Sigmoid colon (tissue), 7 donors: ENCODE measurements around the gene RELN. TPM values are rescaled to one million over a fixed set of nuclear protein-coding genes. Genes with fewer than 3 reads are reported as not detected.

Experiments
- DNase-seq: peaks from one replicate; pipeline ENCODE4 v3.0.0-alpha.2; 2019
- H3K27ac ChIP-seq, 4 donors: fragments of 200-600 bp; sonication (generic); one replicate each; pipeline ENCODE4 v1.5.1; 2016 to 2019; ENCODE audit warnings: mild to moderate bottlenecking in 1 of 4
- H3K27me3 ChIP-seq, 3 donors: fragments of 200-600 bp; sonication (generic); one replicate each; pipeline ENCODE4 v1.5.1; 2019; ENCODE audit warnings: mild to moderate bottlenecking in 1 of 3
- H3K36me3 ChIP-seq, 4 donors: fragments of 200-600 bp; sonication (generic); one replicate each; pipeline ENCODE4 v1.5.1; 2016 to 2019
- H3K4me1 ChIP-seq, 4 donors: fragments of 200-600 bp; sonication (generic); one replicate each; pipeline ENCODE4 v1.5.1; 2017 to 2019
- H3K4me3 ChIP-seq, 4 donors: fragments of 200-600 bp; sonication (generic); one replicate each; pipeline ENCODE4 v1.5.1; 2017 to 2019; ENCODE audit warnings: mild to moderate bottlenecking in 2 of 4, moderate library complexity in 1 of 4
- H3K9me3 ChIP-seq, 4 donors: fragments of 200-600 bp in 3 of 4; sonication (generic) in 3 of 4; one replicate each; pipeline versions ENCODE4 v1.5.1 to v1.6.1; 2013 to 2019
- EP300 ChIP-seq, 4 donors: sonication (generic); formaldehyde crosslinking; IDR thresholded peaks; one replicate each; pipeline ENCODE4 v1.6.1; 2017; ENCODE audit warnings: antibody characterized with exemption in 4 of 4
- POLR2A ChIP-seq, 2 donors: fragments of 450-650 bp; IDR thresholded peaks; one replicate each; pipeline ENCODE4 v1.6.1; 2016; ENCODE audit warnings: antibody characterized with exemption in 2 of 2, mild to moderate bottlenecking in 2 of 2, moderate library complexity in 2 of 2
- POLR2AphosphoS5 ChIP-seq, 4 donors: sonication (generic); formaldehyde crosslinking; IDR thresholded peaks; one replicate each; pipeline ENCODE4 v1.6.1; 2017; ENCODE audit warnings: antibody characterized with exemption in 4 of 4
- WGBS, 2 donors: extraction: QIAGEN DNeasy Blood & Tissue Kit; methylation state at CpG; one replicate each; pipeline ENCODE4 v1.1.7; 2013; 5-methylcytosine and 5-hydroxymethylcytosine counted together
- intact Hi-C: fragments of 100-400 bp; cut with DNase I; formaldehyde crosslinking; loops from one replicate; pipeline ENCODE4 v1.15.1; 2023
- polyA plus RNA-seq, 3 donors: library from polyadenylated mRNA; stranded (reverse); fragments of 200-250 nt; gene quantifications; one replicate each; pipeline ENCODE4 v1.2.3, GENCODE V29; 2013
- total RNA-seq, 4 donors: library from RNA; depleted of rRNA; stranded (reverse); fragments of >200 nt; gene quantifications; one replicate each; pipeline ENCODE4 v1.1.0, GENCODE V29; 2016
- TF ChIP-seq, protein P1 (sequence below), 4 experiments: fragments of 450-650 bp in 3 of 4; fragments of 200-600 bp in 1 of 4; IDR thresholded peaks; one replicate each; pipeline ENCODE4 v1.5.1; 2016 to 2019; ENCODE audit warnings: antibody characterized with exemption in 4 of 4, mild to moderate bottlenecking in 3 of 4, moderate library complexity in 2 of 4
- donor health status: healthy with polysubstance abuse.
- donor health status: Bipolar disorder and iron deficiency.
- donor health status: healthy.

RELN gene
- total and polyA plus RNA-seq, 7 donors, result under 0.01 to 9.2 (median 4.3) TPM; not detected in 1

DNA sequence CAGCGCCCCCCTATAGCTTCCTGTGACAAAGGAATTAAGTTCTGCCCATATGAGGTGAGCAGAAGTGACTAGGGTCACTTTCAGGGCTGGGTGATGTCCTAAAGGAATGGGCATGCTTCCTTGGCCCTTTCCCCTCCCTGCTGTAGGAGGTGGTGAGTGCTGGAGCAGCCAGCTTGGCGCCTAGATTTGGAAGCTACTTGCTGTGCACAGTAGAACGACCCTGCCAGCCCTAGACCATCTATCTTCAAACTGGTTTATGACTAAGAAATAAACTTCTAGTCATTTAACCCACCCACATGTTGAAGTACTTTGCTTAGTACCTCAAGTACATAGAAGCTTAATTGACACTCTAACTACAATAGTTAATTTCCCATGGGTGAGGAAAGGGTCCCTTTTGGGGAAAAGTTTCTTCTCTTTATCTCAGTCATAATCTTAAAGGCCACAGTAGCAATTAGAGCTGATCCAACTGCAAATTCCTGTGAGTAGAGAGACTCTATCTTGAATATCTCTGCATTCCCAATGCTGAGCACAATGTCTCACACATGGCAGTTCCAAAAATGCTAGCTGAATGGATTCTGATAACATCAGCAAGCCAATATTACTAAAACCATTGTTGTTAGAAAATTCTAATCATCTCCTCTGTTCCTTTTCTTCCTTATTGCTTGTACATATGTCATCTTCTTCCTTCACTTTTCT is 227.2 kb downstream of the RELN start:
- 49 to 68% methylated on average over 3 of the region's 3 CpGs for WGBS, 2 donors
- Histone ChIP-seq H3K4me1 (no peaks in the 10 kb centered on the region), H3K27ac (no peak overlapping the region), H3K9me3 (no peaks in the 10 kb centered on the region), H3K36me3 (no peaks in the 10 kb centered on the region), H3K4me3 (no peak overlapping the region), H3K27me3 (no peaks in the 10 kb centered on the region)
- intact Hi-C loops, result no loop called here
- DNase-seq, result no peak
- TF ChIP-seq POLR2AphosphoS5 (IDR thresholded peaks at IDR 0.05) (no peak), POLR2A (IDR thresholded peaks at IDR 0.05) (no peak), EP300 (IDR thresholded peaks at IDR 0.05) (no peak)
- TF ChIP-seq, protein P1, sequence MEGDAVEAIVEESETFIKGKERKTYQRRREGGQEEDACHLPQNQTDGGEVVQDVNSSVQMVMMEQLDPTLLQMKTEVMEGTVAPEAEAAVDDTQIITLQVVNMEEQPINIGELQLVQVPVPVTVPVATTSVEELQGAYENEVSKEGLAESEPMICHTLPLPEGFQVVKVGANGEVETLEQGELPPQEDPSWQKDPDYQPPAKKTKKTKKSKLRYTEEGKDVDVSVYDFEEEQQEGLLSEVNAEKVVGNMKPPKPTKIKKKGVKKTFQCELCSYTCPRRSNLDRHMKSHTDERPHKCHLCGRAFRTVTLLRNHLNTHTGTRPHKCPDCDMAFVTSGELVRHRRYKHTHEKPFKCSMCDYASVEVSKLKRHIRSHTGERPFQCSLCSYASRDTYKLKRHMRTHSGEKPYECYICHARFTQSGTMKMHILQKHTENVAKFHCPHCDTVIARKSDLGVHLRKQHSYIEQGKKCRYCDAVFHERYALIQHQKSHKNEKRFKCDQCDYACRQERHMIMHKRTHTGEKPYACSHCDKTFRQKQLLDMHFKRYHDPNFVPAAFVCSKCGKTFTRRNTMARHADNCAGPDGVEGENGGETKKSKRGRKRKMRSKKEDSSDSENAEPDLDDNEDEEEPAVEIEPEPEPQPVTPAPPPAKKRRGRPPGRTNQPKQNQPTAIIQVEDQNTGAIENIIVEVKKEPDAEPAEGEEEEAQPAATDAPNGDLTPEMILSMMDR (IDR thresholded peaks at IDR 0.05), result no peak

DNA sequence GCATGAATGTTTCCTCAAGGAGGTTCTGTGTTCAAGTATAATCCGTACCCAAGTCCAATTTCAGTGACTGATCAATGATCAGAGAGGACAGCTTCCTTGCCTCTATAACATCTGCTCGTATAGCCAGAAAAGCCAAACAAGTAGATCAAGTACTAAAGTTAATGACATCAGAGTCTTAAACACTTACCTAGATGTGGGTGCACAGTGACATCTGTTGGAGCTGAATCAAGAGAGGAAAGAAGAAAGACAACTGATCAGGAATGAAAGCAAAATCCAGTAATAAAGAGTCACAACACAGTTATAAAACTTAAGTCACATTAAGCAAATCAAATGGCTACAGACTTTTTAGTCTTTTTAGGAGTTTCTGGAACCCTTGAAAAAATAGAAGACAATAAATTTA is 236.5 kb downstream of the RELN start:
- intact Hi-C loops, result no loop called here
- no peaks in the 10 kb centered on the region for H3K36me3 ChIP-seq
- no peak overlapping the region for H3K27ac ChIP-seq
- 32 to 65% methylated on average over 2 of the region's 2 CpGs for WGBS, 2 donors
- H3K4me1 ChIP-seq, result no peaks in the 10 kb centered on the region
- no peaks in the 10 kb centered on the region for H3K9me3 ChIP-seq
- H3K27me3 ChIP-seq, result no peaks in the 10 kb centered on the region
- TF ChIP-seq, protein P1 (IDR thresholded peaks at IDR 0.05), result no peak
- no peak for TF ChIP-seq POLR2A (IDR thresholded peaks at IDR 0.05)
- no peak for TF ChIP-seq EP300 (IDR thresholded peaks at IDR 0.05)
- no peak for TF ChIP-seq POLR2AphosphoS5 (IDR thresholded peaks at IDR 0.05)
- no peak for DNase-seq
- H3K4me3 ChIP-seq, result no peak overlapping the region

DNA sequence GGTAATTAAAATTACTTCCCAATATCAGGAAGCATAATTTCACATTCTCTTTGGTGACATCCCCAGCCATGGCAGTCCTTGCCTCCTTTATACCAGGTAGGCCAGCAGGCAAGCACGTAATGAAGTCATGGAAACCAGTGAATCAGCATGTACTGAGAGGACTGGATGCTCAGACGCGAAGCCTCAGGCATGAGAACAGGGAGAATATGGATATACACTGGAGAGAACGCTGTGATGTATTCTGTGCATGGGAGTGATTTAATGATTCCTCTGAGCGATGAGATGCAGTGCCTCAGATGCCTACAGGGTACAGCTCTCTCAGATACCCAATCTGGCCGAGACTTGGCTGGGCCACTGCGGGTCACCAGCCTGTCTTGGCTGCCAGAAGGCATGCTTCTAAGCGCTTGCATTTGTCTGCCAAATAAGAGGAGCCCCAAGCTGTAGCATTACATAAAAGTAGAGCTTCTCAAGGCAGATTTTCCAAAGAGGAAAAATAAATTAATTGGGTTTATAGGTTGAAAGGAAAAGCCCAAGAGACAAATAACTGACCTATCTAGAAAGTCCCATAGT is 238.1 kb downstream of the RELN start:
- TF ChIP-seq POLR2A (IDR thresholded peaks at IDR 0.05), result no peak
- TF ChIP-seq, protein P1 (IDR thresholded peaks at IDR 0.05), result no peak
- TF ChIP-seq EP300 (IDR thresholded peaks at IDR 0.05), result no peak
- TF ChIP-seq POLR2AphosphoS5 (IDR thresholded peaks at IDR 0.05), result no peak
- Histone ChIP-seq H3K27ac (no peak overlapping the region), H3K4me3 (no peak overlapping the region), H3K9me3 (no peaks in the 10 kb centered on the region), H3K36me3 (no peaks in the 10 kb centered on the region), H3K27me3 (no peaks in the 10 kb centered on the region), H3K4me1 (no peaks in the 10 kb centered on the region)
- intact Hi-C loops, result no loop called here
- no peak for DNase-seq
- 83 to 91% methylated on average over 8 of the region's 8 CpGs for WGBS, 2 donors

DNA sequence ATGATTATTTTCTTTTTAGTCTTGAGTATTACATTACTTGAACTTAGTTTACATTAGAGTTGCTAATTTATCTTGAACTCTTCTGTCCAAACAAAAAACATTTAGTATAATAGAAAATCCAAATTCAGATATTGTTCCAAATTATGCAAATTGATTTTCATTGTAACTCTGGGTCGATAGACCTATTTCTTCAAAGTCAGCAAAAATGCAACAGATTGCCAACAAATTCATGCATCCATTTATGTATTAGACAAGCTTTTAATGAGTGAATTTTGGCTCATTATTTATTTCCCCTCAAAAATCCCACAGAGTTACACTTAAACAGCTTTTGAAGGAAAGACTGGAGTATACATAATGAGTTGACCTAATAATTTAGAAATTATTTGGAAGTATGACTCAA is 240.8 kb downstream of the RELN start:
- H3K9me3 ChIP-seq, result no peaks in the 10 kb centered on the region
- H3K27ac ChIP-seq, result no peak overlapping the region
- no peak for DNase-seq
- H3K4me1 ChIP-seq, result no peaks in the 10 kb centered on the region
- no peak for TF ChIP-seq EP300 (IDR thresholded peaks at IDR 0.05)
- TF ChIP-seq POLR2A (IDR thresholded peaks at IDR 0.05), result no peak
- TF ChIP-seq, protein P1 (IDR thresholded peaks at IDR 0.05), result no peak
- TF ChIP-seq POLR2AphosphoS5 (IDR thresholded peaks at IDR 0.05), result no peak
- no peak overlapping the region for H3K4me3 ChIP-seq
- 66 to 85% methylated on average over 1 of the region's 1 CpG for WGBS, 2 donors
- intact Hi-C loops, result no loop called here
- no peaks in the 10 kb centered on the region for H3K27me3 ChIP-seq
- H3K36me3 ChIP-seq, result no peaks in the 10 kb centered on the region
